AG04450 (cell line): ENCODE results near the gene SGMS2. TPM values are rescaled to one million over a fixed set of nuclear protein-coding genes. Genes with fewer than 3 reads are reported as not detected.

ENCODE experiments used
- CTCF ChIA-PET: fragments of 300-600, 350-600 bp; formaldehyde crosslinking; extraction: SDS; loops from one replicate; lab custom pipeline; 2022; ENCODE audit warnings: antibody characterized with exemption, inconsistent platforms; lab: Charles Lee
- POLR2A ChIA-PET: fragments of 350-600 bp; formaldehyde crosslinking; extraction: SDS; loops from one replicate; lab custom pipeline; 2021; ENCODE audit warnings: antibody characterized with exemption, inconsistent platforms; lab: Yijun Ruan, JAX
- DNase-seq: peaks from one replicate; pipeline ENCODE4 v3.0.0-alpha.2; 2011; ENCODE audit warnings: low read depth, low spot score
- H3K27ac ChIP-seq: one replicate; pipeline ENCODE4 v1.5.1; 2012; ENCODE audit warnings: low read depth, low read length, control low read depth
- H3K27me3 ChIP-seq: one replicate; pipeline ENCODE4 v1.6.0; 2012; ENCODE audit warnings: low read length; ENCODE audit not compliant: control insufficient read depth, insufficient read depth
- H3K4me3 ChIP-seq: 2 replicates; pipeline ENCODE4 v1.5.1; 2011; ENCODE audit warnings: mild to moderate bottlenecking, low read depth, low read length, control low read depth
- H3K9me3 ChIP-seq: 2 replicates; pipeline ENCODE4 v1.5.1; 2012; ENCODE audit warnings: low read length; ENCODE audit not compliant: control insufficient read depth, insufficient read depth
- polyA plus RNA-seq: library from polyadenylated mRNA; depleted of rRNA; stranded (reverse); fragments of >200 nt; gene quantifications from 2 replicates; pipeline ENCODE4 v1.2.3, GENCODE V29; 2011
- TF ChIP-seq, protein P1 (sequence below): IDR thresholded peaks from 2 replicates; pipeline ENCODE4 v1.5.1; 2011; ENCODE audit warnings: low read depth, low read length, control low read depth, inconsistent platforms

The SGMS2 gene
- polyA plus RNA-seq, 1 experiment, result 13.3 TPM

DNA sequence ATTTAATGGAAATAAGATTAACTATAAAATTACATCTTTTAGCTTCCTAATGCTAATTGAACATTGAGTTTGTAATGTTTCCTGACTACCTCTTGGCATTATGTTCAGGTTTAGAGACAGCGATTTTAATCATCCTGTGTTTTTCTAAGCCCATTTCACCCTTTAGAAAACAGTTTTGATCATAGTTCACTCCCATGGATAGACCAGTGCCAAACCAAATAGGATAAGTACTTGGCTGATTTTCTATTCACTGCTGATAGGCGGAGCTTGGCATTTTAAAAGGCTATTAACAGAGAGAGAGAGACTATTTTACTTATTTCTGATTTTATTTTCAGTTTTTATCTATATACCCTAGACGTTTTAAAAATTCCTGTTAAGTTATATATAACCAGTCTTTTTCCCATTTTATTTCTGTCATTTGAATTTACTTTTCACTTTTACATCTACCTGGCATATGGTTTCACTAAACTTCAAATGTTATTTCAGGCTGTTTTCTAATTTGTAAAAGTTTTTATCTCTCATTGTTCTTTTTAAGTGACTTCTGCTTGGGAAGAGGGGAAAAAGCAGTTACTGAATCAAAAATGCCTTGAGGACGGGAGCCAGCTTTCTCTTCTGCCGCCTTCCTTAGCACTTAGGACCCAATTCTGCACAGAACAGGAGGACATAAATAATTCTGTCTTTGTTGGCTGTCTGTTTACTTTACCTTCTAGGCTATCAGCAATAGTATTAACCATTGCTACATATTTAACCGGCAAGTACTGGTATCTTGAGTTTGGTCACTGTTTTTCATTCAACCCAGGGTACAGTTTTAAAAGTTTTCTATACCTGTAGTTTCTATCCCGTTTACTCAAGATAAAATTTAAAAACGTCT lies 46.4 kb downstream of the SGMS2 start:
- no peak for DNase-seq
- ChIA-PET CTCF (interaction anchor here (0.7 to 1.5 kb wide), 2 partner anchors 113 to 135 kb away, joined by 3 to 6 read pairs; no protein-coding TSS in a partner anchor), POLR2A (interaction anchor here (0.6 kb wide), 1 partner anchor 45 kb away, joined by 4 read pairs; no protein-coding TSS in a partner anchor)
- Histone ChIP-seq H3K27ac (no peak overlapping the region), H3K27me3 (no peaks in the 10 kb centered on the region), H3K9me3 (no peaks in the 10 kb centered on the region), H3K4me3 (no peak overlapping the region)
- TF ChIP-seq, protein P1, sequence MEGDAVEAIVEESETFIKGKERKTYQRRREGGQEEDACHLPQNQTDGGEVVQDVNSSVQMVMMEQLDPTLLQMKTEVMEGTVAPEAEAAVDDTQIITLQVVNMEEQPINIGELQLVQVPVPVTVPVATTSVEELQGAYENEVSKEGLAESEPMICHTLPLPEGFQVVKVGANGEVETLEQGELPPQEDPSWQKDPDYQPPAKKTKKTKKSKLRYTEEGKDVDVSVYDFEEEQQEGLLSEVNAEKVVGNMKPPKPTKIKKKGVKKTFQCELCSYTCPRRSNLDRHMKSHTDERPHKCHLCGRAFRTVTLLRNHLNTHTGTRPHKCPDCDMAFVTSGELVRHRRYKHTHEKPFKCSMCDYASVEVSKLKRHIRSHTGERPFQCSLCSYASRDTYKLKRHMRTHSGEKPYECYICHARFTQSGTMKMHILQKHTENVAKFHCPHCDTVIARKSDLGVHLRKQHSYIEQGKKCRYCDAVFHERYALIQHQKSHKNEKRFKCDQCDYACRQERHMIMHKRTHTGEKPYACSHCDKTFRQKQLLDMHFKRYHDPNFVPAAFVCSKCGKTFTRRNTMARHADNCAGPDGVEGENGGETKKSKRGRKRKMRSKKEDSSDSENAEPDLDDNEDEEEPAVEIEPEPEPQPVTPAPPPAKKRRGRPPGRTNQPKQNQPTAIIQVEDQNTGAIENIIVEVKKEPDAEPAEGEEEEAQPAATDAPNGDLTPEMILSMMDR, result no peak

DNA sequence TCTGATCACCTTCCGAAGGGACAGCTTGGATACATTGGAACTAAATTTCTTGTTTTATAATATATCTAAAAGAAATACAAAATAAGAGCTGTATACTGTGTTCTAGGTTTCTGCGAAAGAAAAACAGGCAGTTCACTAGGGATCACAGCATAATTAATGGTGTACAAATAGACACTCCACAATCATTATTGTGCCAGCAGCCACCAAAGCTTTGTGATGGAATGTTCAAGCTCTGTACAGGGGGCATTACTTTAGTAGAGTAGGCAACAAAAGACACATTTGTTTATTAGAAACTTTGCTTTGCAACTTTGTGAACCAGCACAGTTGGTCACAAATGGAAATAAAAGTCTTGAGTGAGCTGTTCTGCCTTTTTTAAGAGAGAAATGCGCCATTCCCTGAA lies 49.3 kb downstream of the SGMS2 start:
- Histone ChIP-seq H3K9me3 (no peaks in the 10 kb centered on the region), H3K4me3 (no peak overlapping the region), H3K27me3 (no peaks in the 10 kb centered on the region), H3K27ac (no peak overlapping the region)
- TF ChIP-seq, protein P1, result no peak
- ChIA-PET POLR2A (no interaction called here), CTCF (interaction anchor here (1.6 kb wide), 1 partner anchor 116 kb away, joined by 4 read pairs; no protein-coding TSS in a partner anchor)
- no peak for DNase-seq

DNA sequence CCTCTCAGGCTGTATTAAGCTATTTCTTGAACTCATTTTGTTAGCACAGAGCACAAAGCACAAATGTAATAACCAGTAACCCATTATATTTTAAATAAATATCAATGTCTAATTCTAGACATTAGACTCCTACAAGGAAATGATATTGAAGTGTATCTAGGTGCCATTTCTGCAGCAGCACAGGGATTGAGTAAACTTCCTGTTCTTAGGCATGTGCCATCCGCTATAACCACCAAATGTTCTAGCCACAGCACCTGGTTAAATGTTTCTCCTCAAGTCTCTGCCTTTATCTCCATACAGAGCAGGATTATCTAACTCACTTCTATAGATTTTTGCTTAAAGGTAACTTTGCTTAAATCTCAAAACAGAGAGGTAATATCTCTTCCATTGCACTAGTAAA lies 51.4 kb downstream of the SGMS2 start:
- TF ChIP-seq, protein P1, result no peak
- H3K27ac ChIP-seq, result no peak overlapping the region
- ChIA-PET CTCF (no interaction called here), POLR2A (no interaction called here)
- no peak overlapping the region for H3K4me3 ChIP-seq
- DNase-seq, result no peak
- no peaks in the 10 kb centered on the region for H3K27me3 ChIP-seq
- no peaks in the 10 kb centered on the region for H3K9me3 ChIP-seq

DNA sequence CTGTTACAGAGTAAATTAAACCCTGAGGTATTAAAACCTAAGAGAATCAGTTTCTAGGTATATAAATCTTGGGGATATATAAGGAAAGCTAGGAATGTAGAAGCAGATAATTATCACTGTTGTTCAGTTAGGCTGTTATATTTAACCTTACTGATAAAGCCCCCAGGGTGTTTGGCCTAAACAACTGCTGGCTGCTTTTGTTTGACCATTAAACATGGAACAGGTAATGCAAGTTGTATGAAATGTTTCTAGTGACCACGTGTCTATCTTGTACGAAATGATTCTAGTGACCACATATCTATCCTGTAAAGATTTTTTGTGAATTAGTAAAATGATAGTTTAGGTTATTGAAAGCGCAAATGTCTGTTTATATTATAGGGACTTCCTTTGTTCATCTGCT lies 52.6 kb downstream of the SGMS2 start:
- Histone ChIP-seq H3K4me3 (no peak overlapping the region), H3K9me3 (no peaks in the 10 kb centered on the region), H3K27me3 (no peaks in the 10 kb centered on the region), H3K27ac (no peak overlapping the region)
- ChIA-PET POLR2A (no interaction called here), CTCF (interaction anchor here (2.6 kb wide), 1 partner anchor 119 kb away, joined by 8 read pairs; no protein-coding TSS in a partner anchor)
- no peak for DNase-seq
- TF ChIP-seq, protein P1, result no peak

DNA sequence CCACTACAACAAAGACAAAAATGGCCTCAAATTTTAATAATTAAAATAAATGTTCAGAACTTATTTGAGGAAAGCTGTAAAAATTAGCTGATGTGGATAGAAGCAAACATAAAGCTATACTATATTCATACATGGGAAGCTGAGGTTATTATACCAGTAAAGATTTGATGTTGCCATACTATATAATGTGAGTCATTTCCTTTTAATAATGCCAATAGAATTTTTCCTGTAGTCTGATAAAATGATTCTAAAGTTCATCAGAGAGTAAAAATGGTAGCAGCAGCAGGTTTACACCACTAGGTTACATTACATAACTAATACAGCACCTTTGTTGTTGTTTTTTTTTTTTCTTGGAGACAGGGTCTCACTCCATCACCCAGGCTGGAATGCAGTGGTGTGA lies 61.1 kb downstream of the SGMS2 start:
- TF ChIP-seq, protein P1, result no peak
- Histone ChIP-seq H3K4me3 (no peak overlapping the region), H3K9me3 (no peaks in the 10 kb centered on the region), H3K27ac (no peak overlapping the region), H3K27me3 (no peaks in the 10 kb centered on the region)
- ChIA-PET CTCF (no interaction called here), POLR2A (no interaction called here)
- no peak for DNase-seq
